Measurements from ENCODE around the gene DKK3. TPM values are rescaled to one million over a fixed set of nuclear protein-coding genes. Genes with fewer than 3 reads are reported as not detected.
A peak's percentile ranks its signal among the peaks of the same experiment; 100 is the strongest.

The DKK3 gene
- total and polyA plus RNA-seq, 4 donors: 3.1 to 9.9 (median 7.1) TPM

GRCh38 chr11:11952036-11952435 is 56.4 kb downstream of the DKK3 start:
- Histone ChIP-seq H3K4me1 (ENCODE audit: control insufficient read depth in 4 of 4, insufficient read depth in 4 of 4, low read length in 3 of 4) (peaks cover 3 to 24% (median 13%) of the 10 kb centered on the region in 4 donors), H3K9me3 (ENCODE audit: control insufficient read depth in 4 of 4, low read length in 3 of 4) (no peaks in the 10 kb centered on the region), H3K9ac (ENCODE audit: low read depth in 1 of 2, low read length in 2 of 2) (no peak overlapping the region), H3K27me3 (ENCODE audit: control insufficient read depth in 4 of 4, insufficient read depth in 4 of 4, low read length in 3 of 4) (no peaks in the 10 kb centered on the region), H3K27ac (ENCODE audit: low read depth in 1 of 2, low read length in 2 of 2) (no peak overlapping the region), H3K4me3 (ENCODE audit: low read depth in 1 of 3, low read length in 3 of 3) (no peak overlapping the region), H3K36me3 (ENCODE audit: control insufficient read depth in 4 of 4, insufficient read depth in 3 of 4, low read depth in 1 of 4, low read length in 3 of 4) (peaks cover 4 to 41% (median 34%) of the 10 kb centered on the region in 4 donors)
- no peak for DNase-seq (ENCODE audit: low spot score)
- no peak for TF ChIP-seq REST (IDR thresholded peaks at IDR 0.05)
- no peak for TF ChIP-seq CTCF (IDR thresholded peaks at IDR 0.05; ENCODE audit: low read depth, low read length, missing input control)

GRCh38 chr11:11949482-11949881 is 58.9 kb downstream of the DKK3 start:
- Histone ChIP-seq H3K27ac (ENCODE audit: low read depth in 1 of 2, low read length in 2 of 2) (peak overlapping the region in 1 of 2 donors; percentile 77), H3K4me1 (ENCODE audit: control insufficient read depth in 4 of 4, insufficient read depth in 4 of 4, low read length in 3 of 4) (peaks cover 5 to 33% (median 13%) of the 10 kb centered on the region in 4 donors), H3K9me3 (ENCODE audit: control insufficient read depth in 4 of 4, low read length in 3 of 4) (no peaks in the 10 kb centered on the region), H3K9ac (ENCODE audit: low read depth in 1 of 2, low read length in 2 of 2) (peak overlapping the region; percentile 31 to 74), H3K36me3 (ENCODE audit: control insufficient read depth in 4 of 4, insufficient read depth in 3 of 4, low read depth in 1 of 4, low read length in 3 of 4) (peaks cover 2 to 20% (median 11%) of the 10 kb centered on the region in 4 donors), H3K4me3 (ENCODE audit: low read depth in 1 of 3, low read length in 3 of 3) (no peak overlapping the region), H3K27me3 (ENCODE audit: control insufficient read depth in 4 of 4, insufficient read depth in 4 of 4, low read length in 3 of 4) (no peaks in the 10 kb centered on the region)
- TF ChIP-seq ATF3 (IDR thresholded peaks at IDR 0.05): no peak
- TF ChIP-seq EGR1 (IDR thresholded peaks at IDR 0.05; ENCODE audit: low read depth in 2 of 2): no peak
- no peak for TF ChIP-seq ZBTB33 (IDR thresholded peaks at IDR 0.05)
- TF ChIP-seq RXRA (IDR thresholded peaks at IDR 0.05): no peak
- TF ChIP-seq TAF1 (conservative IDR thresholded peaks at IDR 0.05): no peak
- no peak for TF ChIP-seq RAD21 (IDR thresholded peaks at IDR 0.05)
- no peak for TF ChIP-seq FOXA1 (IDR thresholded peaks at IDR 0.05)
- no peak for TF ChIP-seq JUND (IDR thresholded peaks at IDR 0.05)
- no peak for TF ChIP-seq CTCF (IDR thresholded peaks at IDR 0.05; ENCODE audit: low read depth, low read length, missing input control)
- TF ChIP-seq HNF4A (conservative IDR thresholded peaks at IDR 0.05): no peak
- TF ChIP-seq GABPA (IDR thresholded peaks at IDR 0.05 in 1 of 2, conservative IDR thresholded peaks at IDR 0.05 in 1 of 2): no peak
- no peak for TF ChIP-seq HNF4G (IDR thresholded peaks at IDR 0.05)
- no peak for DNase-seq (ENCODE audit: low spot score)
